Natural killer cell (primary cell): Measurements from ENCODE around the gene NOS1. TPM values are rescaled to one million over a fixed set of nuclear protein-coding genes. Genes with fewer than 3 reads are reported as not detected.

Source experiments
- ATAC-seq, 3 donors: fragments of 150-1000 bp in 2 of 3; fragments of 200-7000 bp in 1 of 3; cut with Tn5 transposase; 1 replicate in 1 of 3; 2 replicates in 2 of 3; pipeline ENCODE4 v1.10.0; 2021; ENCODE audit warnings: mild to moderate bottlenecking in 2 of 3, moderate library complexity in 2 of 3
- DNase-seq, 2 donors: peaks; one replicate each; pipeline versions ENCODE4 v3.0.0 to v3.0.0-alpha.2; 2013 to 2021; ENCODE audit warnings: mixed read lengths in 1 of 2
- H3K27ac ChIP-seq: one replicate; pipeline ENCODE4 v1.5.1; 2013; ENCODE audit warnings: mild to moderate bottlenecking, low read length
- H3K27me3 ChIP-seq: one replicate; pipeline ENCODE4 v1.6.1; 2013; ENCODE audit warnings: low read length; ENCODE audit not compliant: control insufficient read depth, insufficient read depth
- H3K36me3 ChIP-seq: one replicate; pipeline ENCODE4 v1.6.1; 2013; ENCODE audit warnings: low read length; ENCODE audit not compliant: control insufficient read depth, insufficient read depth
- H3K4me1 ChIP-seq: one replicate; pipeline ENCODE4 v1.6.1; 2013; ENCODE audit warnings: low read length; ENCODE audit not compliant: control insufficient read depth, insufficient read depth
- H3K4me3 ChIP-seq: one replicate; pipeline ENCODE4 v1.5.1; 2013; ENCODE audit warnings: low read length
- H3K9me3 ChIP-seq: one replicate; pipeline ENCODE4 v1.6.1; 2013; ENCODE audit warnings: low read length; ENCODE audit not compliant: control insufficient read depth, insufficient read depth
- H3K27ac Mint-ChIP-seq, 2 donors: one replicate each; pipeline ENCODE4 v1.8.0; 2022; ENCODE audit warnings: mild to moderate bottlenecking in 2 of 2, mixed read lengths in 2 of 2, moderate library complexity in 1 of 2
- H3K27me3 Mint-ChIP-seq, 2 donors: one replicate each; pipeline ENCODE4 v1.8.0; 2022; ENCODE audit warnings: low read depth in 2 of 2, mixed read lengths in 2 of 2
- H3K36me3 Mint-ChIP-seq: one replicate; pipeline ENCODE4 v1.8.0; 2022; ENCODE audit warnings: mixed read lengths
- H3K4me1 Mint-ChIP-seq, 2 donors: one replicate each; pipeline ENCODE4 v1.8.0; 2022; ENCODE audit warnings: mixed read lengths in 2 of 2
- H3K4me3 Mint-ChIP-seq: one replicate; pipeline ENCODE4 v1.8.0; 2022; ENCODE audit warnings: mild to moderate bottlenecking, moderate library complexity, mixed read lengths
- H3K9me3 Mint-ChIP-seq, 2 donors: one replicate each; pipeline ENCODE4 v1.8.0; 2022; ENCODE audit warnings: mixed read lengths in 2 of 2
- WGBS: methylation state at CpG from one replicate; pipeline ENCODE4 v1.1.7; 2013; ENCODE audit warnings: missing lambda C conversion rate; ENCODE audit not compliant: insufficient coverage; 5-methylcytosine and 5-hydroxymethylcytosine counted together
- intact Hi-C: fragments of 100-400 bp; cut with micrococcal nuclease; formaldehyde crosslinking; loops from one replicate; pipeline ENCODE4 v1.14.2; 2022
- total RNA-seq, 4 donors: library from RNA; stranded (reverse); fragments of 120-200 nt in 1 of 4; gene quantifications; one replicate each; pipeline versions ENCODE4 v1.2.3 to v1.2.4, GENCODE V29; 2013 to 2022
- TF ChIP-seq, protein P1 (sequence below): fragments of 200-600 bp; IDR thresholded peaks from one replicate; pipeline ENCODE4 v1.8.0; 2022; ENCODE audit warnings: antibody characterized with exemption

Gene NOS1
- total RNA-seq, 3 donors from 2014 or later (not counting 1 experiment from before 2014, with no cell fraction given): not detected

- Histone ChIP-seq H3K27me3 (no peaks in the 10 kb centered on the region), H3K9me3 (no peaks in the 10 kb centered on the region), H3K4me3 (no peak overlapping the region), H3K36me3 (peaks cover 73% of the 10 kb centered on the region), H3K4me1 (no peaks in the 10 kb centered on the region), H3K27ac (no peak overlapping the region)
- Mint-ChIP-seq H3K9me3 (no peaks in the 10 kb centered on the region), H3K27me3 (no peaks in the 10 kb centered on the region), H3K36me3 (peaks cover 26% of the 10 kb centered on the region), H3K27ac (no peak overlapping the region), H3K4me3 (no peak overlapping the region), H3K4me1 (no peaks in the 10 kb centered on the region)
- no peak for ATAC-seq
- no peak for DNase-seq
- TF ChIP-seq, protein P1, sequence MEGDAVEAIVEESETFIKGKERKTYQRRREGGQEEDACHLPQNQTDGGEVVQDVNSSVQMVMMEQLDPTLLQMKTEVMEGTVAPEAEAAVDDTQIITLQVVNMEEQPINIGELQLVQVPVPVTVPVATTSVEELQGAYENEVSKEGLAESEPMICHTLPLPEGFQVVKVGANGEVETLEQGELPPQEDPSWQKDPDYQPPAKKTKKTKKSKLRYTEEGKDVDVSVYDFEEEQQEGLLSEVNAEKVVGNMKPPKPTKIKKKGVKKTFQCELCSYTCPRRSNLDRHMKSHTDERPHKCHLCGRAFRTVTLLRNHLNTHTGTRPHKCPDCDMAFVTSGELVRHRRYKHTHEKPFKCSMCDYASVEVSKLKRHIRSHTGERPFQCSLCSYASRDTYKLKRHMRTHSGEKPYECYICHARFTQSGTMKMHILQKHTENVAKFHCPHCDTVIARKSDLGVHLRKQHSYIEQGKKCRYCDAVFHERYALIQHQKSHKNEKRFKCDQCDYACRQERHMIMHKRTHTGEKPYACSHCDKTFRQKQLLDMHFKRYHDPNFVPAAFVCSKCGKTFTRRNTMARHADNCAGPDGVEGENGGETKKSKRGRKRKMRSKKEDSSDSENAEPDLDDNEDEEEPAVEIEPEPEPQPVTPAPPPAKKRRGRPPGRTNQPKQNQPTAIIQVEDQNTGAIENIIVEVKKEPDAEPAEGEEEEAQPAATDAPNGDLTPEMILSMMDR: no peak
- WGBS: 100% methylated on average over 3 of the region's 3 CpGs
- intact Hi-C loops: no loop called here
Measured at GRCh38 chr12:117168976-117169375, 192.4 kb downstream of the NOS1 start.

DNA sequence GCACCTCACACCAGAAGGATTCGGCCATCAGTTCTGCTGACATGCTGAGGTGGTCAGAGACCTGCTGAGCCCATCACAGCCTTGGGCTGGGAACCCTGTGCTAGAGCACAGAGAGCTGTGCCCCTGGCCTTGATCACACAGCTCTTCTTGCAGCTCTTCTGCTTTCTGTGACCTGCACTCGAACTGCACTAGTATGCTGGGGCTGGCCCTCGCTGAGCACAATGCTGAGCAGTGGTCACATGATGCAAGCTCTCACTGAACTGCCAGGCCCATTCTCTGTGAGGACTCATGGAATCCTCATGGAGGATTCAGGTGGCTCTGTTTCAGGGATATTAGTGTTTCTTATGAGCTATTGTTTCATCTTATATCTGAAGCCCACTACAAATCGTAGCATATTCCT is 193.7 kb downstream of the NOS1 start:
- H3K27ac Mint-ChIP-seq: no peak overlapping the region
- peaks cover 72% of the 10 kb centered on the region for H3K36me3 ChIP-seq
- TF ChIP-seq, protein P1: no peak
- no peaks in the 10 kb centered on the region for H3K27me3 Mint-ChIP-seq
- DNase-seq (no peak), ATAC-seq (no peak)
- H3K9me3 ChIP-seq: no peaks in the 10 kb centered on the region
- no peak overlapping the region for H3K27ac ChIP-seq
- H3K9me3 Mint-ChIP-seq: no peaks in the 10 kb centered on the region
- H3K4me3 Mint-ChIP-seq: no peak overlapping the region
- 98% methylated on average over 4 of the region's 4 CpGs for WGBS
- no peak overlapping the region for H3K4me3 ChIP-seq
- no peaks in the 10 kb centered on the region for H3K4me1 Mint-ChIP-seq
- intact Hi-C loops: no loop called here
- peaks cover 18% of the 10 kb centered on the region for H3K36me3 Mint-ChIP-seq
- no peaks in the 10 kb centered on the region for H3K27me3 ChIP-seq
- H3K4me1 ChIP-seq: no peaks in the 10 kb centered on the region

- H3K9me3 ChIP-seq: no peaks in the 10 kb centered on the region
- no peak overlapping the region for H3K4me3 Mint-ChIP-seq
- no peaks in the 10 kb centered on the region for H3K9me3 Mint-ChIP-seq
- no peak overlapping the region for H3K27ac ChIP-seq
- intact Hi-C loops: no loop called here
- DNase-seq (no peak), ATAC-seq (no peak)
- H3K27me3 ChIP-seq: no peaks in the 10 kb centered on the region
- no peaks in the 10 kb centered on the region for H3K4me1 ChIP-seq
- peaks cover 27% of the 10 kb centered on the region for H3K36me3 Mint-ChIP-seq
- TF ChIP-seq, protein P1: no peak
- H3K4me1 Mint-ChIP-seq: peaks cover 0 to 7% of the 10 kb centered on the region in 2 donors
- peaks cover 75% of the 10 kb centered on the region for H3K36me3 ChIP-seq
- H3K27ac Mint-ChIP-seq: no peak overlapping the region
- WGBS: 95% methylated on average over 4 of the region's 4 CpGs
- H3K27me3 Mint-ChIP-seq: no peaks in the 10 kb centered on the region
- H3K4me3 ChIP-seq: no peak overlapping the region
Measured at GRCh38 chr12:117166107-117166506, 195.3 kb downstream of the NOS1 start.

DNA sequence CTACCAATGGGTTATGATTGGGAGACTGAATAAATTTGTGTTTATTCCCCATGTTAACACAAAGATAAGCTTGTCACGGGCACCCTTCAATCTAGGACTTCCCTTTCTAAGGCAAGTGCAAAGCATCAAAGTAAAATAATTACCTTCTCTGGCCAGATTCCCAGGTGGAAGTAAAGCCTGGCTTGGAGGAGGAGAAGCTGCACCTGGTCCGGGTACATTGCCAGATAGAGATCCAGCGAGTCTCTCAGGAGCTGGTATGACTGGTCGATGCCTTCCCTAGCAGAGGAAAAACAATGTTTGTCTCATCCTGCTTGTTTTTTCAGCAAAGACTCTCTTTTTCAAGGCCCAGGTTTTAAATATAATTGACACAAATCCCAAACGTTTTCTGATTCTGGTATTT is 196.1 kb downstream of the NOS1 start:
- no peaks in the 10 kb centered on the region for H3K9me3 ChIP-seq
- H3K36me3 ChIP-seq: peaks cover 73% of the 10 kb centered on the region
- H3K4me1 Mint-ChIP-seq: peaks cover 0 to 12% of the 10 kb centered on the region in 2 donors
- DNase-seq: no peak
- intact Hi-C loops: no loop called here
- WGBS: 100% methylated on average over 5 of the region's 5 CpGs
- H3K27me3 Mint-ChIP-seq: no peaks in the 10 kb centered on the region
- no peak overlapping the region for H3K27ac Mint-ChIP-seq
- H3K9me3 Mint-ChIP-seq: no peaks in the 10 kb centered on the region
- no peaks in the 10 kb centered on the region for H3K4me1 ChIP-seq
- TF ChIP-seq, protein P1: no peak
- no peak overlapping the region for H3K4me3 ChIP-seq
- no peaks in the 10 kb centered on the region for H3K27me3 ChIP-seq
- H3K27ac ChIP-seq: no peak overlapping the region
- H3K36me3 Mint-ChIP-seq: peaks cover 30% of the 10 kb centered on the region
- H3K4me3 Mint-ChIP-seq: no peak overlapping the region
- no peak for ATAC-seq
